Keratinocyte (primary cell): Measurements from ENCODE around the gene TPST2.

Experiments
- CTCF ChIP-seq, 3 experiments: IDR thresholded peaks in 1 of 3; conservative IDR thresholded peaks in 1 of 3; optimal IDR thresholded peaks in 1 of 3; 2 replicates in 2 of 3; 3 replicates in 1 of 3; pipeline versions ENCODE3 to v1.5.1; 2011; ENCODE audit warnings: low read length in 3 of 3, mild to moderate bottlenecking in 3 of 3, moderate library complexity in 2 of 3, control low read depth in 1 of 3, inconsistent platforms in 1 of 3; ENCODE audit not compliant: insufficient read depth in 2 of 3; ENCODE audit errors: extremely low read depth in 1 of 3
- EZH2 ChIP-seq: IDR thresholded peaks from one replicate; pipeline ENCODE4 v1.6.1; 2012; ENCODE audit warnings: inconsistent platforms, mild to moderate bottlenecking, low read length, moderate library complexity

GRCh38 chr22:26570115-26570514, 19.8 kb downstream of the TPST2 start:
- TF ChIP-seq CTCF (optimal IDR thresholded peaks at IDR 0.05 in 1 of 3, IDR thresholded peaks at IDR 0.05 in 1 of 3, conservative IDR thresholded peaks at IDR 0.05 in 1 of 3; ENCODE audit: extremely low read depth in 1 of 3, insufficient read depth in 2 of 3, low read length in 3 of 3) (no peak), EZH2 (no peak)
